H9 (cell line): ENCODE measurements around the gene ARMH1. TPM values are rescaled to one million over a fixed set of nuclear protein-coding genes. Genes with fewer than 3 reads are reported as not detected.

Source experiments
- DNase-seq: peaks from one replicate; pipeline ENCODE4 v3.0.0-alpha.2; 2017
- H2AFZ ChIP-seq: one replicate; pipeline ENCODE4 v1.6.1; 2013; ENCODE audit warnings: mild to moderate bottlenecking, low read length, control low read depth, moderate library complexity
- H2AK5ac ChIP-seq: 2 replicates; pipeline ENCODE4 v1.6.1; 2013; ENCODE audit warnings: low read length, control low read depth, mixed read lengths; ENCODE audit not compliant: insufficient read length
- H2BK120ac ChIP-seq: one replicate; pipeline ENCODE4 v1.6.1; 2013; ENCODE audit warnings: low read depth, mild to moderate bottlenecking, low read length, control low read depth, inconsistent platforms; ENCODE audit not compliant: poor library complexity, severe bottlenecking
- H2BK12ac ChIP-seq: 2 replicates; pipeline ENCODE4 v1.6.1; 2013; ENCODE audit warnings: low read length, control low read depth, mixed read lengths, low read depth; ENCODE audit not compliant: insufficient read length
- H2BK15ac ChIP-seq: 2 replicates; pipeline ENCODE4 v1.6.1; 2013; ENCODE audit warnings: low read depth, low read length, control low read depth
- H2BK20ac ChIP-seq: one replicate; pipeline ENCODE4 v1.6.1; 2013; ENCODE audit warnings: low read depth, mild to moderate bottlenecking, low read length, control low read depth, inconsistent platforms; ENCODE audit not compliant: poor library complexity, severe bottlenecking
- H2BK5ac ChIP-seq: 2 replicates; pipeline ENCODE4 v1.6.1; 2013; ENCODE audit warnings: low read length, control low read depth, mixed read lengths; ENCODE audit not compliant: insufficient read length
- H3K14ac ChIP-seq: 2 replicates; pipeline ENCODE4 v1.6.1; 2013; ENCODE audit warnings: low read length, control low read depth; ENCODE audit not compliant: insufficient read depth
- H3K18ac ChIP-seq: 2 replicates; pipeline ENCODE4 v1.6.1; 2013; ENCODE audit warnings: low read depth, mild to moderate bottlenecking, mixed read lengths, low read length, control low read depth; ENCODE audit not compliant: insufficient read length
- H3K23ac ChIP-seq: 2 replicates; pipeline ENCODE4 v1.6.1; 2013; ENCODE audit warnings: low read length, control low read depth, mixed read lengths, low read depth; ENCODE audit not compliant: insufficient read length
- H3K23me2 ChIP-seq: 2 replicates; pipeline ENCODE4 v1.6.1; 2013; ENCODE audit warnings: low read depth, mild to moderate bottlenecking, mixed read lengths, low read length, control low read depth; ENCODE audit not compliant: insufficient read length, poor library complexity, severe bottlenecking
- H3K27ac ChIP-seq: 2 replicates; pipeline ENCODE4 v1.5.1; 2013; ENCODE audit warnings: low read length, control low read depth, mixed read lengths, low read depth; ENCODE audit not compliant: insufficient read length
- H3K27me3 ChIP-seq: 2 replicates; pipeline ENCODE4 v1.6.1; 2013; ENCODE audit warnings: low read length, control low read depth, inconsistent platforms; ENCODE audit not compliant: insufficient read depth
- H3K4ac ChIP-seq: 2 replicates; pipeline ENCODE4 v1.6.1; 2013; ENCODE audit warnings: low read depth, mild to moderate bottlenecking, control low read depth, inconsistent platforms, low read length, moderate library complexity
- H3K4me1 ChIP-seq: 2 replicates; pipeline ENCODE4 v1.6.1; 2013; ENCODE audit warnings: low read length, control low read depth, inconsistent platforms; ENCODE audit not compliant: insufficient read depth
- H3K4me2 ChIP-seq: 2 replicates; pipeline ENCODE4 v1.6.1; 2013; ENCODE audit warnings: low read length, control low read depth, mixed read lengths; ENCODE audit not compliant: insufficient read length, insufficient read depth
- H3K56ac ChIP-seq: 2 replicates; pipeline ENCODE4 v1.6.1; 2013; ENCODE audit warnings: low read depth, mild to moderate bottlenecking, mixed read lengths, low read length, control low read depth; ENCODE audit not compliant: insufficient read length
- H3K79me1 ChIP-seq: 2 replicates; pipeline ENCODE4 v1.6.1; 2013; ENCODE audit warnings: low read depth, mild to moderate bottlenecking, moderate library complexity, low read length, control low read depth, inconsistent platforms; ENCODE audit not compliant: insufficient read depth, poor library complexity, severe bottlenecking
- H3K79me2 ChIP-seq: 2 replicates; pipeline ENCODE4 v1.6.1; 2013; ENCODE audit warnings: low read length, control low read depth, inconsistent platforms; ENCODE audit not compliant: insufficient read depth
- H3K9ac ChIP-seq: 2 replicates; pipeline ENCODE4 v1.6.1; 2013; ENCODE audit warnings: low read length, control low read depth, mixed read lengths; ENCODE audit not compliant: insufficient read length; ENCODE audit errors: extremely low read depth
- H3K9me3 ChIP-seq: one replicate; pipeline ENCODE4 v1.6.1; 2013; ENCODE audit warnings: low read depth, low read length, inconsistent platforms; ENCODE audit not compliant: control insufficient read depth
- H3T11ph ChIP-seq: one replicate; pipeline ENCODE4 v1.6.1; 2013; ENCODE audit warnings: mild to moderate bottlenecking, low read length, control low read depth, inconsistent platforms
- H4K20me1 ChIP-seq: one replicate; pipeline ENCODE4 v1.6.1; 2013; ENCODE audit not compliant: control insufficient read depth, insufficient read length, insufficient read depth
- H4K5ac ChIP-seq: 2 replicates; pipeline ENCODE4 v1.6.1; 2013; ENCODE audit warnings: low read depth, mild to moderate bottlenecking, mixed read lengths, low read length, control low read depth; ENCODE audit not compliant: insufficient read length
- H4K8ac ChIP-seq: replicated peaks from 2 replicates; pipeline ENCODE4 v1.6.1; 2013; ENCODE audit warnings: low read length, control low read depth, mixed read lengths, low read depth; ENCODE audit not compliant: insufficient read length
- H4K91ac ChIP-seq: 2 replicates; pipeline ENCODE4 v1.6.1; 2013; ENCODE audit warnings: low read depth, mild to moderate bottlenecking, moderate library complexity, mixed read lengths, low read length, control low read depth; ENCODE audit not compliant: insufficient read length
- H3K27ac Mint-ChIP-seq, 3 experiments: 2 replicates in 2 of 3; 3 replicates in 1 of 3; pipeline ENCODE4 v1.8.0; 2020 to 2021; ENCODE audit warnings: mixed read lengths in 3 of 3, mild to moderate bottlenecking in 1 of 3, moderate library complexity in 1 of 3
- H3K27me3 Mint-ChIP-seq: 2 replicates; pipeline ENCODE4 v1.8.0; 2021; ENCODE audit warnings: low read depth, mild to moderate bottlenecking, moderate library complexity, mixed read lengths
- H3K36me3 Mint-ChIP-seq, 3 experiments: 2 replicates in 2 of 3; 3 replicates in 1 of 3; pipeline ENCODE4 v1.8.0; 2020 to 2021; ENCODE audit warnings: low read depth in 3 of 3, mixed read lengths in 3 of 3; ENCODE audit not compliant: insufficient read depth in 1 of 3
- H3K4me1 Mint-ChIP-seq, 2 experiments: 2 replicates each; pipeline ENCODE4 v1.8.0; 2020; ENCODE audit warnings: mixed read lengths in 2 of 2
- H3K4me3 Mint-ChIP-seq, 2 experiments: 2 replicates in 1 of 2; 3 replicates in 1 of 2; pipeline ENCODE4 v1.8.0; 2020 to 2021; ENCODE audit warnings: mild to moderate bottlenecking in 2 of 2, mixed read lengths in 2 of 2, moderate library complexity in 1 of 2
- H3K9me3 Mint-ChIP-seq, 2 experiments: 2 replicates in 1 of 2; 3 replicates in 1 of 2; pipeline ENCODE4 v1.8.0; 2020; ENCODE audit warnings: mild to moderate bottlenecking in 2 of 2, mixed read lengths in 2 of 2, moderate library complexity in 1 of 2
- WGBS: extraction: QIAGEN DNeasy Blood & Tissue Kit; methylation state at CpG from one replicate; pipeline ENCODE4 v1.1.7; 2013; ENCODE audit warnings: missing lambda C conversion rate, low lambda C conversion rate, mixed read lengths; ENCODE audit not compliant: insufficient read length; ENCODE audit errors: extremely low coverage; 5-methylcytosine and 5-hydroxymethylcytosine counted together
- total RNA-seq: library from RNA; stranded (reverse); gene quantifications from 2 replicates; pipeline ENCODE4 v1.2.1, GENCODE V29; 2021
- TF ChIP-seq, protein P1 (sequence below): fragments of 200-600 bp; sonication (generic); conservative IDR thresholded peaks from 3 replicates; pipeline ENCODE4 v1.8.0; 2021; ENCODE audit warnings: antibody characterized with exemption, mild to moderate bottlenecking

ARMH1 gene
- total RNA-seq, 1 experiment from 2014 or later = 1.0 TPM

DNA sequence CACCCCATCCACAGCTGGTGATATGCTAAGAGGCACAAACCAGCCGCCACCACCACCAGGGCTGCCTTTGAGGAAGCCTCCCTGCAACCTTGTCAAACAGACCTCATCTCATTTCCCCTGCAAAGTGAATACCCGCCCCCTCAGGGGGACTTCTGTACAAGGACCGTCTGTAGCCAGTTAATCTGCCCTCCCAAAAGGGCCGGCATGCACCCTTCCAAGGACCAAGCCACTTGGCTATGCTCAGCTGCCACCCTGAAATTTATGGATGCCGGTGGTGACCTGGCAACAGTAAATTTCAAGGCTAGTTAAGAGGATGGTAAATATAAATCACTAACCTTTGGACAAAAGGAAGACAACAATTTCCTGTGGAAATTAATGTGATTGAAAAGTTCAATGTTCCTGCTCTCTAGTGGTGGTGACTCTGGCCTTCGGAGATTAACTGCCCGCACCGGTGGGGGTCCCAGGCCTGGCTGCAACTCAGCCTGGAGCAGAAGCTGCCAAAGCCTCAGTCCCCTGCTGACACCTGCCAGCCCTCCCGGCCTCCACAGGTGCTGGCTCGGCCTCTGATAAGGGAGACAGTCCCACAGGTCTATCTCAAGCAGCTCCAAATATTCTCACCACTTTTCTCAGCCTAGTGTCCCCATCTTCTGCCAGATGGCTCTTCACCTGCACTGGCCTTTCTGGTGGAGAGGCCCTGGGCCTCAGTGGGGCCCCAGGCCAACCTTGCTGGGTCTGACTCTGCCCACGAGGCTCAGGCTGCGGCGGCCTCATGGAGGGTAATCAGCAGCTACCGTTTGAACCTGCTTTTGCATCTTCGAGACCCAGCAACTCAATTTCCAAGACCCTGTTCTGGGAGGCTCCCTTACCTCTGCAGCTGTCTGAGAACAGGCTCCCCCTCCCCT, 12.5 kb upstream of the ARMH1 start:
- H3K9ac ChIP-seq = no peak overlapping the region
- H2AK5ac ChIP-seq = no peak overlapping the region
- H4K91ac ChIP-seq = no peak overlapping the region
- H3K27me3 Mint-ChIP-seq = no peaks in the 10 kb centered on the region
- no peak overlapping the region for H3K23ac ChIP-seq
- H3K27ac ChIP-seq = no peak overlapping the region
- no peak overlapping the region for H4K5ac ChIP-seq
- DNase-seq = no peak
- no peak overlapping the region for H3K4me3 Mint-ChIP-seq
- WGBS = no CpG with 5 or more reads among the region's 15 CpGs
- H4K8ac ChIP-seq = no peak overlapping the region
- H3K4me1 ChIP-seq = peaks cover 4% of the 10 kb centered on the region; the same call in 1 of the 2 replicates
- no peak overlapping the region for H2BK20ac ChIP-seq
- H3K4me2 ChIP-seq = no peak overlapping the region
- no peaks in the 10 kb centered on the region for H3K36me3 Mint-ChIP-seq
- no peak overlapping the region for H2BK120ac ChIP-seq
- no peak overlapping the region for H3K4ac ChIP-seq
- H3K9me3 ChIP-seq = no peaks in the 10 kb centered on the region
- no peaks in the 10 kb centered on the region for H3K79me2 ChIP-seq
- H3K9me3 Mint-ChIP-seq = no peaks in the 10 kb centered on the region; a peak in 1 of 5 replicates
- TF ChIP-seq, protein P1, sequence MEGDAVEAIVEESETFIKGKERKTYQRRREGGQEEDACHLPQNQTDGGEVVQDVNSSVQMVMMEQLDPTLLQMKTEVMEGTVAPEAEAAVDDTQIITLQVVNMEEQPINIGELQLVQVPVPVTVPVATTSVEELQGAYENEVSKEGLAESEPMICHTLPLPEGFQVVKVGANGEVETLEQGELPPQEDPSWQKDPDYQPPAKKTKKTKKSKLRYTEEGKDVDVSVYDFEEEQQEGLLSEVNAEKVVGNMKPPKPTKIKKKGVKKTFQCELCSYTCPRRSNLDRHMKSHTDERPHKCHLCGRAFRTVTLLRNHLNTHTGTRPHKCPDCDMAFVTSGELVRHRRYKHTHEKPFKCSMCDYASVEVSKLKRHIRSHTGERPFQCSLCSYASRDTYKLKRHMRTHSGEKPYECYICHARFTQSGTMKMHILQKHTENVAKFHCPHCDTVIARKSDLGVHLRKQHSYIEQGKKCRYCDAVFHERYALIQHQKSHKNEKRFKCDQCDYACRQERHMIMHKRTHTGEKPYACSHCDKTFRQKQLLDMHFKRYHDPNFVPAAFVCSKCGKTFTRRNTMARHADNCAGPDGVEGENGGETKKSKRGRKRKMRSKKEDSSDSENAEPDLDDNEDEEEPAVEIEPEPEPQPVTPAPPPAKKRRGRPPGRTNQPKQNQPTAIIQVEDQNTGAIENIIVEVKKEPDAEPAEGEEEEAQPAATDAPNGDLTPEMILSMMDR = no peak
- H2AFZ ChIP-seq = no peak overlapping the region
- H3K27ac Mint-ChIP-seq = peak overlapping the region in 1 of 3 experiments; percentile 62; a peak in 2 of 7 replicates
- H3K4me1 Mint-ChIP-seq = peaks cover 15 to 19% of the 10 kb centered on the region in 2 experiments
- H3K23me2 ChIP-seq = no peaks in the 10 kb centered on the region
- no peak overlapping the region for H3T11ph ChIP-seq
- H3K27me3 ChIP-seq = no peaks in the 10 kb centered on the region
- H4K20me1 ChIP-seq = no peaks in the 10 kb centered on the region
- H2BK15ac ChIP-seq = no peak overlapping the region
- H2BK12ac ChIP-seq = no peak overlapping the region
- no peak overlapping the region for H3K14ac ChIP-seq
- no peaks in the 10 kb centered on the region for H3K79me1 ChIP-seq
- H3K18ac ChIP-seq = no peak overlapping the region
- H3K56ac ChIP-seq = no peak overlapping the region
- H2BK5ac ChIP-seq = no peak overlapping the region
